Measurements from ENCODE around the gene KRT13. TPM values are rescaled to one million over a fixed set of nuclear protein-coding genes. Genes with fewer than 3 reads are reported as not detected.

Gene KRT13
- total RNA-seq, 1 experiment from 2014 or later, result not detected

- H3K27ac ChIP-seq, result no peak overlapping the region
- H3K9me3 ChIP-seq (replicated peaks), result no peaks in the 10 kb centered on the region
- no peak for DNase-seq (ENCODE audit: low read depth in 1 of 2, low spot score in 2 of 2)
These were observed 2.2 kb downstream of the KRT13 start for GRCh38 chr17:41503202-41503601.

DNA sequence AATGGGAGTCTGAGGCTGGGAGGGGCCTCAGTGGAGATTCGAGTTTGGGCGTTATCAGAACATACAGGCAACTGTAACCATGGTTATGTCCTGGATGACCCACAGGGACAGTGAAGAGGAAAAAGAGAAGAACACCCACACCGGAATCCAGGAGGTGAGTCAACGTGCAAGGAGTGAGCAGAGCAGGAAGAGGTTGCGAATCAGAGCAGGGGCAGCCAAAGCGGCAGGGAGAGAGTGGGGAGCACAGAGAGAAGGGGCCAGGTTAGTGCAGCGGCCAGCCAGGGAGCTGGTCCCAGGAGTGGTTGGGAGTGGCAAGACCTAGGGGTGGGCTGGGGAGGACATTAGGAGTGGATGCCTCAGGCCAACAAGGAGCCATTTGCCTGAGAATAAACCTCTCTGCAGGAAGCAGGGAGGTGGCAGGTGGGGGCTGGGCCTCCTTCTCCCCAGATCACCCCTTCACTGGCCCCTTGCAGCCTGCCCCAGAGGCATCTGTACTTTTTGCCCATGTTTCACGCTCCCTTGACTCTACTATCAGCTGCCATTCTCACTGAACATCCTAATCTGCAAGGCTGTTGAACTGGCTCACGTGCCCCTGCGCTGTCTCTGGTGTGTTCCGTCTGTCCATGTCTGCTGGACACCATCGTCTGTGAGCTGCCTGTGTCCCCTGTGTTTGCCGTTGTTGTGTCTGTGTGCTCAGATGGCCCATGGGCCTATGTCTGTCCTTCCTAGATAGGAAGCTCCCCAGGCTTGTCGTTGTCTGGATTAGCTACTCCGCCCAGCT lies 5.1 kb downstream of the KRT13 start:
- DNase-seq (ENCODE audit: low read depth in 1 of 2, low spot score in 2 of 2), result peak; percentile 34 to 52
- Histone ChIP-seq H3K27ac (no peak overlapping the region), H3K4me1 (replicated peaks) (peaks cover 20% of the 10 kb centered on the region), H3K27me3 (replicated peaks) (no peaks in the 10 kb centered on the region), H3K9me3 (replicated peaks) (no peaks in the 10 kb centered on the region), H3K36me3 (no peaks in the 10 kb centered on the region), H3K4me3 (no peak overlapping the region)

More at GRCh38 chr17:41503202-41503601, 2.2 kb downstream of the KRT13 start:
- Histone ChIP-seq H3K36me3 (no peaks in the 10 kb centered on the region), H3K4me3 (no peak overlapping the region), H3K4me1 (replicated peaks) (peaks cover 10% of the 10 kb centered on the region), H3K27me3 (replicated peaks) (no peaks in the 10 kb centered on the region)

- Histone ChIP-seq H3K27ac (no peak overlapping the region), H3K36me3 (no peaks in the 10 kb centered on the region), H3K4me3 (no peak overlapping the region), H3K27me3 (replicated peaks) (no peaks in the 10 kb centered on the region), H3K4me1 (replicated peaks) (peaks cover 24% of the 10 kb centered on the region), H3K9me3 (replicated peaks) (no peaks in the 10 kb centered on the region)
- DNase-seq (ENCODE audit: low read depth in 1 of 2, low spot score in 2 of 2), result no peak
These were observed 5.7 kb downstream of the KRT13 start for GRCh38 chr17:41499714-41500113.

DNA sequence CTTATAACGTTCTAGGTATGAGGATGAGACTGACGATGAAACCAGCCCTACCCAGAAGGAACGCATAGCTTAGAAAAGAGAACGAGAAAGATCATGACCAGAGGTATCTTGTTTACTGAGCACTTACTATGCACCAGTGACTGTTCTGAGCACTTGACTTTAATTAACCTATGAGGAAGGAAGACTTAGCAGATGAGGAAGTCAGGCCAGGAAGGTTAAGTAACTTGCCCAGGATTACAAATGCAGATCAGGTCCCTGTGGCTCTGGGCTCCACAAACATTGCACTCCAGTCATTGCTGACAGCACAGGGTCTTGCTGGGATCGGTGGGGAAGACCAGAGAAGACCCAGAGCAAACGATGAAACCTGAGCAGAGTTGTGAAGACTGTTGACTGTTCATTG lies 7.1 kb downstream of the KRT13 start:
- no peak overlapping the region for H3K27ac ChIP-seq
- no peak for DNase-seq (ENCODE audit: low read depth in 1 of 2, low spot score in 2 of 2)
- H3K4me1 ChIP-seq (replicated peaks), result peaks cover 32% of the 10 kb centered on the region
- H3K9me3 ChIP-seq (replicated peaks), result no peaks in the 10 kb centered on the region
- no peaks in the 10 kb centered on the region for H3K36me3 ChIP-seq
- no peaks in the 10 kb centered on the region for H3K27me3 ChIP-seq (replicated peaks)
- H3K4me3 ChIP-seq, result no peak overlapping the region

- peak; percentile 76 to 85 for DNase-seq (ENCODE audit: low read depth in 1 of 2, low spot score in 2 of 2)
- H3K27ac ChIP-seq, result 0 out of 2 replicates have a peak overlapping the region, but pooled peaks have one; percentile 14
These were observed 8.5 kb downstream of the KRT13 start for GRCh38 chr17:41496803-41497484.

GRCh38 chr17:41494524-41494923 lies 10.9 kb downstream of the KRT13 start:
- peak in 1 of 2 experiments; percentile 14 for DNase-seq (ENCODE audit: low read depth in 1 of 2, low spot score in 2 of 2)
- H3K27ac ChIP-seq, result no peak overlapping the region

More at GRCh38 chr17:41496803-41497484, 8.5 kb downstream of the KRT13 start:
- no peak overlapping the region for H3K4me3 ChIP-seq
- H3K9me3 ChIP-seq (replicated peaks), result no peaks in the 10 kb centered on the region
- H3K36me3 ChIP-seq, result no peaks in the 10 kb centered on the region
- H3K27me3 ChIP-seq (replicated peaks), result no peaks in the 10 kb centered on the region
- peaks cover 36% of the 10 kb centered on the region for H3K4me1 ChIP-seq (replicated peaks)

DNA sequence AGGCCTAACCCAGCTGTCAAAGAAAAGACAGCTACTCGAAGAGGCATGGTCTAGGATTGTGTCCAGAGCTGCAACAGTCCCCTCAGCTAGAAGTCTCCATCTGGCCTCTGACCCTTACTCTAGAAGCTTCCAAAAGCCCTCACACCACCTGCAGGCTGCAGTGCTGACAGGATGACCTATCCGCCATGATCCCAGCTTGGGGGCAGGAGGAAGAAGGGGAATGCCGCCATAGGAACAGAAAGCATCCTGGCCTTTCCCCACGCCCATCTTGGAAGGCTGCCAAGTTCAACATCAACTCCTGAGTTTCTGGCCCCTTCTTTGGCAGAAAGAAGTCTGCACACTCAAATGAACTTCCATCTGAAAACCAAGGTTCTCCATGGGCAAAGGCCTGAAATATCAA lies 12.6 kb downstream of the KRT13 start:
- no peak for DNase-seq (ENCODE audit: low read depth in 1 of 2, low spot score in 2 of 2)
- Histone ChIP-seq H3K9me3 (replicated peaks) (no peaks in the 10 kb centered on the region), H3K27ac (no peak overlapping the region), H3K4me3 (no peak overlapping the region), H3K36me3 (no peaks in the 10 kb centered on the region), H3K4me1 (replicated peaks) (peaks cover 26% of the 10 kb centered on the region), H3K27me3 (replicated peaks) (no peaks in the 10 kb centered on the region)

More at GRCh38 chr17:41494524-41494923, 10.9 kb downstream of the KRT13 start:
- H3K4me3 ChIP-seq, result no peak overlapping the region
- H3K4me1 ChIP-seq (replicated peaks), result peaks cover 26% of the 10 kb centered on the region
- H3K36me3 ChIP-seq, result no peaks in the 10 kb centered on the region
- H3K9me3 ChIP-seq (replicated peaks), result no peaks in the 10 kb centered on the region
- no peaks in the 10 kb centered on the region for H3K27me3 ChIP-seq (replicated peaks)

GRCh38 chr17:41492351-41492750 lies 13.1 kb downstream of the KRT13 start:
- Histone ChIP-seq H3K36me3 (no peaks in the 10 kb centered on the region), H3K27ac (no peak overlapping the region), H3K4me1 (replicated peaks) (peaks cover 24% of the 10 kb centered on the region), H3K9me3 (replicated peaks) (no peaks in the 10 kb centered on the region), H3K4me3 (no peak overlapping the region), H3K27me3 (replicated peaks) (no peaks in the 10 kb centered on the region)
- no peak for DNase-seq (ENCODE audit: low read depth in 1 of 2, low spot score in 2 of 2)

DNA sequence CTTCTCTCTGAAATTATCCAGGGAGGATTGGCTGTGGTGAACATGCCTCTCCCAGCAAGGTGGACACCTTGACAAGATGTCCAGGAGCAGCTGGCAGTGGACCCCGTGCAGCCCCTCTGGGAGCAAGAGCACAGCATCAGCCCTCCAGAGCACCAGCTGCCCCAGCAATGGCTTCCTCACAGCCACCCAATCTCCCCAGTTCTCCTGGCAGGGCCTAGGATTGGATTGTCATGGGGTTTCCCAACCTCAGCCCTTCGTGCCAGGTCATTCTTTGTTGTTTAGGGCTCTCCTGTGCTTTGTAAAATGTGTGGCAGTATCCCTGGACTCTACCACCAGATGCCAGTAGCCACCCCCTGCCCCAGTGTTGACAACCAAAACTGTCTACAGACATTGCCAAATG lies 13.9 kb downstream of the KRT13 start:
- H3K27ac ChIP-seq, result no peak overlapping the region
- H3K9me3 ChIP-seq (replicated peaks), result no peaks in the 10 kb centered on the region
- no peaks in the 10 kb centered on the region for H3K36me3 ChIP-seq
- H3K4me3 ChIP-seq, result no peak overlapping the region
- no peak for DNase-seq (ENCODE audit: low read depth in 1 of 2, low spot score in 2 of 2)
- H3K27me3 ChIP-seq (replicated peaks), result no peaks in the 10 kb centered on the region
- H3K4me1 ChIP-seq (replicated peaks), result peaks cover 15% of the 10 kb centered on the region

- no peaks in the 10 kb centered on the region for H3K9me3 ChIP-seq (replicated peaks)
- DNase-seq (ENCODE audit: low read depth in 1 of 2, low spot score in 2 of 2), result no peak
- peaks cover 15% of the 10 kb centered on the region for H3K4me1 ChIP-seq (replicated peaks)
- H3K27ac ChIP-seq, result no peak overlapping the region
- no peak overlapping the region for H3K4me3 ChIP-seq
- H3K27me3 ChIP-seq (replicated peaks), result no peaks in the 10 kb centered on the region
- H3K36me3 ChIP-seq, result no peaks in the 10 kb centered on the region
These were observed 15.1 kb downstream of the KRT13 start for GRCh38 chr17:41490000-41490990.

- no peaks in the 10 kb centered on the region for H3K27me3 ChIP-seq (replicated peaks)
- H3K36me3 ChIP-seq, result no peaks in the 10 kb centered on the region
- H3K4me1 ChIP-seq (replicated peaks), result peaks cover 9% of the 10 kb centered on the region
- no peak within 1 kb of the TSS for H3K27ac ChIP-seq
- no peaks in the 10 kb centered on the region for H3K9me3 ChIP-seq (replicated peaks)
- no peak within 1 kb of the TSS for H3K4me3 ChIP-seq
- no peak for DNase-seq (ENCODE audit: low read depth in 1 of 2, low spot score in 2 of 2)
These were observed 15.9 kb downstream of the KRT13 start, which contains the start of gene KRT36 for GRCh38 chr17:41489531-41489930. KRT36 (minus strand) TSS chr17:41489910; CDS start chr17:41489864, 46 bp downstream.

GRCh38 chr17:41486809-41487530 lies 18.4 kb downstream of the KRT13 start:
- Histone ChIP-seq H3K9me3 (replicated peaks) (no peaks in the 10 kb centered on the region), H3K4me3 (no peak overlapping the region), H3K36me3 (no peaks in the 10 kb centered on the region), H3K27ac (no peak overlapping the region), H3K4me1 (replicated peaks) (no peaks in the 10 kb centered on the region), H3K27me3 (replicated peaks) (no peaks in the 10 kb centered on the region)
- no peak for DNase-seq (ENCODE audit: low read depth in 1 of 2, low spot score in 2 of 2)

- no peaks in the 10 kb centered on the region for H3K4me1 ChIP-seq (replicated peaks)
- no peaks in the 10 kb centered on the region for H3K9me3 ChIP-seq (replicated peaks)
- no peak for DNase-seq (ENCODE audit: low read depth in 1 of 2, low spot score in 2 of 2)
- H3K36me3 ChIP-seq, result no peaks in the 10 kb centered on the region
- no peak overlapping the region for H3K4me3 ChIP-seq
- no peaks in the 10 kb centered on the region for H3K27me3 ChIP-seq (replicated peaks)
- no peak overlapping the region for H3K27ac ChIP-seq
These were observed 19.1 kb downstream of the KRT13 start for GRCh38 chr17:41486316-41486715.
